Esophagus squamous epithelium (tissue), 4 donors: ENCODE measurements around the gene CHST11.

ENCODE experiments used
- CTCF ChIP-seq, 6 experiments: fragments of 450-650 bp in 4 of 6; fragments of 200-600 bp in 2 of 6; sonication (generic) in 2 of 6; IDR thresholded peaks; one replicate each; pipeline ENCODE4 v1.5.1; 2016 to 2019; ENCODE audit warnings: antibody characterized with exemption in 6 of 6, mild to moderate bottlenecking in 4 of 6, moderate library complexity in 4 of 6
- POLR2A ChIP-seq, 4 donors: fragments of 450-650 bp; IDR thresholded peaks; one replicate each; pipeline ENCODE4 v1.6.1; 2017; ENCODE audit warnings: antibody characterized with exemption in 4 of 4, mild to moderate bottlenecking in 4 of 4, moderate library complexity in 3 of 4

GRCh38 chr12:104786352-104786751 is 329.6 kb downstream of the CHST11 start:
- TF ChIP-seq POLR2A (IDR thresholded peaks at IDR 0.05) = no peak
- no peak for TF ChIP-seq CTCF (IDR thresholded peaks at IDR 0.05)
